IPS-18a (cell line): ENCODE data around the gene BMP7.
"Not testable (repeated sequence)": the region's sequence is repeated elsewhere in the genome, so short reads cannot be mapped to it uniquely, and the experiment has no call there.

ENCODE experiments used
- H3K27ac ChIP-seq: one replicate; pipeline ENCODE4 v1.5.1; 2013; ENCODE audit warnings: low read length
- H3K27me3 ChIP-seq: one replicate; pipeline ENCODE4 v1.6.1; 2013; ENCODE audit warnings: mild to moderate bottlenecking, low read length; ENCODE audit not compliant: control insufficient read depth, insufficient read depth
- H3K36me3 ChIP-seq: one replicate; pipeline ENCODE4 v1.6.1; 2013; ENCODE audit warnings: low read depth, low read length; ENCODE audit not compliant: control insufficient read depth
- H3K4me1 ChIP-seq: one replicate; pipeline ENCODE4 v1.6.1; 2013; ENCODE audit warnings: low read depth, low read length; ENCODE audit not compliant: control insufficient read depth
- H3K4me3 ChIP-seq: one replicate; pipeline ENCODE4 v1.5.1; 2013; ENCODE audit warnings: low read length
- H3K9ac ChIP-seq: one replicate; pipeline ENCODE4 v1.6.1; 2013; ENCODE audit warnings: mild to moderate bottlenecking, low read length, moderate library complexity
- H3K9me3 ChIP-seq: one replicate; pipeline ENCODE4 v1.6.1; 2013; ENCODE audit warnings: low read depth, low read length; ENCODE audit not compliant: control insufficient read depth

Gene BMP7

GRCh38 chr20:57157787-57158186 is 108.7 kb downstream of the BMP7 start:
- not testable (repeated sequence) for H3K4me3 ChIP-seq, H3K9me3 ChIP-seq, H3K9ac ChIP-seq, H3K27ac ChIP-seq, H3K36me3 ChIP-seq, H3K27me3 ChIP-seq
- peaks cover 13% of the 10 kb centered on the region for H3K4me1 ChIP-seq

GRCh38 chr20:57157106-57157691 is 109.2 kb downstream of the BMP7 start:
- Histone ChIP-seq H3K9ac (no peak overlapping the region), H3K4me3 (no peak overlapping the region), H3K27me3 (no peaks in the 10 kb centered on the region), H3K9me3 (no peaks in the 10 kb centered on the region), H3K27ac (no peak overlapping the region), H3K36me3 (no peaks in the 10 kb centered on the region), H3K4me1 (peaks cover 13% of the 10 kb centered on the region)

DNA sequence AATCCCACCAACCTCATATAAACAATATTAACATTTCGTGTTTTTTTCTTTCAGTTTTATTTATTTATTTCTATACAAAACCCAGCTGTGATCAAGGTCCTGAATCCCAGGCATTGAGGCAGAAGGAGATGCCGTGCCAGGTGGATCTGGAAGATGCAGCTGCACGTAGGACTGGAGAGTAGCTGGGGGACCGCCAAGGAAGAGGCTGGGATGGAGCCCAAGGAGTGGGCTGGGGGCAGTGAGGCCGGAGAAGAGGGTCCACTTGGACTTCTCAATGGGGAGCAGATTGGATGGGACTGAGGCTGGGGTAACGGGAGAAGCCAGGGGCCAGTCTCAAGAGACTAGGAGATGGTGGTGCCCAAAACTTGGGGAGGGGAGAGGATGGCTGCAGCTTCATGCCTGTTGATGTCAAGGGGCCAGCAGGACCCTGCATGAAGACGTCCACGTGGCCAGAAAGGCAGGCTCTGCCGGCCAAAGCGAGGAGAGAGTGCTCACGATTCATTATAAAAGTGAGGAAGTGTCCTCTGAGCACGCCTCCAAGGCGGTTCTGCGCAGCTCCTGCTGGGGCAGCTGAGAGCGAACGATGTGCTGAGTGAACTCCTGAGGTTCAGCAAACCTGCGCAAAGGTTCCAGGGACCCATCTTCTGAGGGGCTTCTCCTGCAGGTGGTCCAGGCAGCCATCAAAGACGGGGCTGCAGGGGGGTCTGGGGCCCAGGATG is 110.3 kb downstream of the BMP7 start:
- H3K9me3 ChIP-seq: no peaks in the 10 kb centered on the region
- no peaks in the 10 kb centered on the region for H3K36me3 ChIP-seq
- no peaks in the 10 kb centered on the region for H3K27me3 ChIP-seq
- peaks cover 13% of the 10 kb centered on the region for H3K4me1 ChIP-seq
- H3K9ac ChIP-seq: no peak overlapping the region
- H3K4me3 ChIP-seq: no peak overlapping the region
- no peak overlapping the region for H3K27ac ChIP-seq

- Histone ChIP-seq H3K4me3 (no peak overlapping the region), H3K27ac (no peak overlapping the region), H3K27me3 (no peaks in the 10 kb centered on the region), H3K9me3 (no peaks in the 10 kb centered on the region), H3K9ac (no peak overlapping the region), H3K4me1 (peaks cover 13% of the 10 kb centered on the region), H3K36me3 (no peaks in the 10 kb centered on the region)
Measured at GRCh38 chr20:57155415-57155814, 111.0 kb downstream of the BMP7 start.

GRCh38 chr20:57153238-57153905 is 113.1 kb downstream of the BMP7 start:
- Histone ChIP-seq H3K9me3 (no peaks in the 10 kb centered on the region), H3K36me3 (no peaks in the 10 kb centered on the region), H3K4me1 (no peaks in the 10 kb centered on the region), H3K9ac (no peak overlapping the region), H3K4me3 (no peak overlapping the region), H3K27me3 (no peaks in the 10 kb centered on the region), H3K27ac (no peak overlapping the region)

- Histone ChIP-seq H3K27ac (no peak overlapping the region), H3K27me3 (no peaks in the 10 kb centered on the region), H3K9me3 (no peaks in the 10 kb centered on the region), H3K4me1 (no peaks in the 10 kb centered on the region), H3K36me3 (no peaks in the 10 kb centered on the region), H3K4me3 (no peak overlapping the region), H3K9ac (no peak overlapping the region)
Measured at GRCh38 chr20:57152557-57152956, 113.9 kb downstream of the BMP7 start.

DNA sequence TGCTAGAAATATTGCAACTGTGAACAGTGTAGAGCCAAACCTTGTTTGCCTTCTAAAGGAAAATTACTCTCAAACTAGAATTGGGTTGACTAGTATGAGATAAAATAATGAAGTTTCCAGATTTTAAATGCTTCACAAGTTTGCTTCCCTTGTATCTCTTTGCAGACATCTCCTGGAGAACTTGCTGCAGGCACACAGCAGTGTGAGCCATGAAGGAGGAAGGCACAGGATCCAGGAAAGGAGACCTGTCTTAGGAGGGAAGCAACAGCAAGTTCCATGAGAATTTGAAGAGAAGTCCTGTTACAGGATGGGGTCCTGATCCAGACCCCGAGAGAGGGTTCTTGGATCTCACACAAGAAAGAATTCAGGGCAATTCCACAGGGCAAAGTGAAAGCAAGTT is 115.9 kb downstream of the BMP7 start:
- no peaks in the 10 kb centered on the region for H3K4me1 ChIP-seq

DNA sequence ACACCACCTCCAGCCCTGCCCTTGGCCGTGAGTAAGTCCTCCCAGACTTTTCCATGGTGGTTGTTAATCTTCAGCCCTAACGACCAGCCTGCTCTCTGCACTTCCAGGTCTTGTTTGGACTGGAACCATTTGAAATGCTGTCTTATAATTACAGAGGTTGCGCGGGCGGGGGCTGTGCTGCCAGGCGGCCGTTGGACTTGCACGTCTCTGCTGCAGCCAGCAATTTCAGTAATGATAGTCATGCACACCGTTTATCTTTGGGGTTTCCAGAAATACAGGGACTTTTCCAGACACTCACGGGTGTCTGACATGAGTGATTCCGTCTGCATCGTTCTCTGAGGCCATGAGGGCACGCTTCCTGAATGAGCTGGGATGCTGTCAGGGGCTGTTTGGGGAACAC is 118.2 kb downstream of the BMP7 start:
- no peak overlapping the region for H3K27ac ChIP-seq
- H3K9ac ChIP-seq: no peak overlapping the region
- H3K36me3 ChIP-seq: no peaks in the 10 kb centered on the region
- no peaks in the 10 kb centered on the region for H3K9me3 ChIP-seq
- no peaks in the 10 kb centered on the region for H3K27me3 ChIP-seq
- H3K4me3 ChIP-seq: no peak overlapping the region
- H3K4me1 ChIP-seq: no peaks in the 10 kb centered on the region

More for the DNA sequence above, 115.9 kb downstream of the BMP7 start:
- no peak overlapping the region for H3K27ac ChIP-seq
- H3K36me3 ChIP-seq: no peaks in the 10 kb centered on the region
- H3K27me3 ChIP-seq: no peaks in the 10 kb centered on the region
- no peaks in the 10 kb centered on the region for H3K9me3 ChIP-seq
- H3K4me3 ChIP-seq: no peak overlapping the region
- no peak overlapping the region for H3K9ac ChIP-seq

DNA sequence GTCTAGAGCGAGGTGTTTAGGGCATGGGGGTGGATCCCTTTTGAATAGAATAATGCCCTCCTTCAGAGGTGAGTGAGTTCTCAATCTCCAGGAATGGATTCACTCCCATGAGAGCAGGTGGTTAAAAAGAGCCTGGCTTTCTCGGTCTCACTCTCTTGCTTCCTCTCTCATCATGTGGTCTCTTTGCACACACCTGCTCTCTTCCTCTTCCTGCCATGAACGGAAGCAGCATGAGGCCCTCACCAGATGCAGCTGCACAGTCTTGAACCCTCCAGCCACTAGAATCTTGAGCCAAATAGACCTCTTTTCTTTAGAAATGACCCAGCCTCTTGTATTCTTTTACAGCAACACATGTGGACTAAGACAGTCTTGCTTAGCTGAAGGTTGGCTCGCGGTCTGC is 119.3 kb downstream of the BMP7 start:
- no peaks in the 10 kb centered on the region for H3K36me3 ChIP-seq
- no peak overlapping the region for H3K27ac ChIP-seq
- no peaks in the 10 kb centered on the region for H3K4me1 ChIP-seq
- no peaks in the 10 kb centered on the region for H3K27me3 ChIP-seq
- no peak overlapping the region for H3K4me3 ChIP-seq
- no peak overlapping the region for H3K9ac ChIP-seq
- no peaks in the 10 kb centered on the region for H3K9me3 ChIP-seq

- Histone ChIP-seq H3K27me3 (no peaks in the 10 kb centered on the region), H3K36me3 (no peaks in the 10 kb centered on the region), H3K27ac (no peak overlapping the region), H3K4me3 (no peak overlapping the region), H3K4me1 (no peaks in the 10 kb centered on the region), H3K9me3 (no peaks in the 10 kb centered on the region), H3K9ac (no peak overlapping the region)
Measured at GRCh38 chr20:57146155-57146554, 120.3 kb downstream of the BMP7 start.

GRCh38 chr20:57145089-57145631 is 121.3 kb downstream of the BMP7 start:
- Histone ChIP-seq H3K36me3 (no peaks in the 10 kb centered on the region), H3K27me3 (no peaks in the 10 kb centered on the region), H3K9me3 (no peaks in the 10 kb centered on the region), H3K4me3 (no peak overlapping the region), H3K27ac (no peak overlapping the region), H3K9ac (no peak overlapping the region), H3K4me1 (no peaks in the 10 kb centered on the region)
